Measurements from ENCODE around the gene TSSC4. TPM values are rescaled to one million over a fixed set of nuclear protein-coding genes. Genes with fewer than 3 reads are reported as not detected.
"Not testable (repeated sequence)": the region's sequence is repeated elsewhere in the genome, so short reads cannot be mapped to it uniquely, and the experiment has no call there.

The TSSC4 gene
- total RNA-seq, 6 experiments from 2014 or later = 17.6 to 27.0 (median 19.5) TPM

- no peak for DNase-seq
- TF ChIP-seq POLR2A (IDR thresholded peaks at IDR 0.05) (no peak), CTCF (IDR thresholded peaks at IDR 0.05) (no peak)
- intact Hi-C loops (cut with DNase I) = no loop called here
- no peak for ATAC-seq
- 67% methylated on average over 3 of the region's 9 CpGs for WGBS (ENCODE audit: insufficient coverage, low coverage, low lambda C conversion rate, missing lambda C conversion rate)
- no peaks in the 10 kb centered on the region for H3K36me3 ChIP-seq
- H3K27ac ChIP-seq = no peak overlapping the region
- no peaks in the 10 kb centered on the region for H3K4me1 ChIP-seq
- no peaks in the 10 kb centered on the region for H3K9me3 ChIP-seq
- no peaks in the 10 kb centered on the region for H3K27me3 ChIP-seq
- H3K4me3 ChIP-seq = no peak overlapping the region
Observed at GRCh38 chr11:2361565-2361964, 39.0 kb upstream of the TSSC4 start.

- no peaks in the 10 kb centered on the region for H3K27me3 ChIP-seq
- intact Hi-C loops (cut with DNase I) = no loop called here
- peaks cover 0 to 3% (median under 1%) of the 10 kb centered on the region in 4 donors for H3K4me1 ChIP-seq
- ATAC-seq (no peak), DNase-seq (no peak)
- H3K36me3 ChIP-seq = no peaks in the 10 kb centered on the region
- 87% methylated on average over 4 of the region's 7 CpGs for WGBS (ENCODE audit: insufficient coverage, low coverage, low lambda C conversion rate, missing lambda C conversion rate)
- TF ChIP-seq POLR2A (IDR thresholded peaks at IDR 0.05) (no peak), CTCF (IDR thresholded peaks at IDR 0.05) (no peak)
- no peaks in the 10 kb centered on the region for H3K9me3 ChIP-seq
- no peak overlapping the region for H3K27ac ChIP-seq
- no peak overlapping the region for H3K4me3 ChIP-seq
Observed at GRCh38 chr11:2362414-2362813, 38.1 kb upstream of the TSSC4 start.

- Histone ChIP-seq H3K27me3 (no peaks in the 10 kb centered on the region), H3K4me1 (peaks cover 0 to 10% (median 4%) of the 10 kb centered on the region in 4 donors), H3K27ac (no peak overlapping the region), H3K36me3 (no peaks in the 10 kb centered on the region), H3K4me3 (no peak overlapping the region), H3K9me3 (no peaks in the 10 kb centered on the region)
- no peak for DNase-seq
- no peak for ATAC-seq
- 80% methylated on average over 1 of the region's 10 CpGs for WGBS (ENCODE audit: insufficient coverage, low coverage, low lambda C conversion rate, missing lambda C conversion rate)
- intact Hi-C loops (cut with DNase I) = no loop called here
- TF ChIP-seq CTCF (IDR thresholded peaks at IDR 0.05) = no peak
- no peak for TF ChIP-seq POLR2A (IDR thresholded peaks at IDR 0.05)
Observed at GRCh38 chr11:2363130-2363529, 37.4 kb upstream of the TSSC4 start.

GRCh38 chr11:2363577-2364370 lies 36.8 kb upstream of the TSSC4 start:
- Histone ChIP-seq H3K36me3 (no peaks in the 10 kb centered on the region), H3K4me3 (no peak overlapping the region), H3K27ac (no peak overlapping the region), H3K27me3 (no peaks in the 10 kb centered on the region), H3K9me3 (no peaks in the 10 kb centered on the region), H3K4me1 (peaks cover 0 to 16% (median 7%) of the 10 kb centered on the region in 4 donors)
- no peak for DNase-seq
- no peak for TF ChIP-seq CTCF (IDR thresholded peaks at IDR 0.05)
- TF ChIP-seq POLR2A (IDR thresholded peaks at IDR 0.05) = no peak
- intact Hi-C loops (cut with DNase I) = no loop called here
- no peak for ATAC-seq
- 78% methylated on average over 4 of the region's 15 CpGs for WGBS (ENCODE audit: insufficient coverage, low coverage, low lambda C conversion rate, missing lambda C conversion rate)

- H3K4me3 ChIP-seq; intact Hi-C loops (cut with DNase I); ATAC-seq; DNase-seq; H3K9me3 ChIP-seq; H3K27ac ChIP-seq; H3K27me3 ChIP-seq; H3K36me3 ChIP-seq: not testable (repeated sequence)
- H3K4me1 ChIP-seq = peaks cover 0 to 21% (median 10%) of the 10 kb centered on the region in 4 donors
- 92% methylated on average over 5 of the region's 12 CpGs for WGBS (ENCODE audit: insufficient coverage, low coverage, low lambda C conversion rate, missing lambda C conversion rate)
Observed at GRCh38 chr11:2364386-2364785, 36.2 kb upstream of the TSSC4 start.

Measured in right lobe of liver (tissue), 6 donors.